Breast epithelium (tissue), 4 donors: ENCODE results near the gene DNASE1L2. TPM values are rescaled to one million over a fixed set of nuclear protein-coding genes. Genes with fewer than 3 reads are reported as not detected.

Experiments
- DNase-seq, 2 donors: peaks; one replicate each; pipeline ENCODE4 v3.0.0-alpha.2; 2019; ENCODE audit warnings: low spot score in 2 of 2
- H3K27ac ChIP-seq, 2 donors: fragments of 200-600 bp; sonication (generic) in 1 of 2; one replicate each; pipeline ENCODE4 v1.5.1; 2016 to 2019; ENCODE audit warnings: mild to moderate bottlenecking in 1 of 2
- H3K27me3 ChIP-seq, 2 donors: fragments of 200-600 bp; sonication (generic) in 1 of 2; one replicate each; pipeline versions ENCODE4 v1.5.1 to v1.6.0; 2017 to 2019; ENCODE audit warnings: control low read depth in 1 of 2, mild to moderate bottlenecking in 1 of 2
- H3K36me3 ChIP-seq: fragments of 200-600 bp; one replicate; pipeline ENCODE4 v1.5.1; 2019
- H3K4me1 ChIP-seq, 2 donors: fragments of 200-600 bp; sonication (generic); one replicate each; pipeline ENCODE4 v1.5.1; 2016 to 2019; ENCODE audit warnings: control low read depth in 1 of 2
- H3K4me3 ChIP-seq, 3 donors: fragments of 200-600 bp; sonication (generic); 1 replicate in 2 of 3; 2 replicates in 1 of 3; pipeline ENCODE4 v1.5.1; 2016 to 2019; ENCODE audit warnings: mild to moderate bottlenecking in 3 of 3, moderate library complexity in 2 of 3
- H3K9me3 ChIP-seq, 2 donors: fragments of 200-600 bp; sonication (generic) in 1 of 2; one replicate each; pipeline ENCODE4 v1.5.1; 2016 to 2019; ENCODE audit warnings: control low read depth in 1 of 2
- CTCF ChIP-seq, 3 donors: fragments of 450-650 bp; IDR thresholded peaks; one replicate each; pipeline ENCODE4 v1.5.1; 2016 to 2017; ENCODE audit warnings: antibody characterized with exemption in 3 of 3, mild to moderate bottlenecking in 3 of 3, moderate library complexity in 3 of 3
- POLR2A ChIP-seq: fragments of 450-650 bp; IDR thresholded peaks from one replicate; pipeline ENCODE4 v1.6.1; 2016; ENCODE audit warnings: antibody characterized with exemption, mild to moderate bottlenecking, moderate library complexity
- POLR2AphosphoS5 ChIP-seq, 3 donors: sonication (generic); formaldehyde crosslinking; IDR thresholded peaks; one replicate each; pipeline ENCODE4 v1.6.1; 2017; ENCODE audit warnings: antibody characterized with exemption in 3 of 3
- intact Hi-C: fragments of 100-400 bp; cut with DNase I; formaldehyde crosslinking; loops from one replicate; pipeline ENCODE4 v1.15.1; 2023; ENCODE audit warnings: low total_unique reads
- total RNA-seq, 3 donors: library from RNA; depleted of rRNA; stranded (reverse); fragments of >200 nt; gene quantifications; one replicate each; pipeline ENCODE4 v1.1.0, GENCODE V29; 2016

Gene DNASE1L2
- total RNA-seq, 3 donors from 2014 or later: 0.59 to 0.66 TPM; not detected in 1

DNA sequence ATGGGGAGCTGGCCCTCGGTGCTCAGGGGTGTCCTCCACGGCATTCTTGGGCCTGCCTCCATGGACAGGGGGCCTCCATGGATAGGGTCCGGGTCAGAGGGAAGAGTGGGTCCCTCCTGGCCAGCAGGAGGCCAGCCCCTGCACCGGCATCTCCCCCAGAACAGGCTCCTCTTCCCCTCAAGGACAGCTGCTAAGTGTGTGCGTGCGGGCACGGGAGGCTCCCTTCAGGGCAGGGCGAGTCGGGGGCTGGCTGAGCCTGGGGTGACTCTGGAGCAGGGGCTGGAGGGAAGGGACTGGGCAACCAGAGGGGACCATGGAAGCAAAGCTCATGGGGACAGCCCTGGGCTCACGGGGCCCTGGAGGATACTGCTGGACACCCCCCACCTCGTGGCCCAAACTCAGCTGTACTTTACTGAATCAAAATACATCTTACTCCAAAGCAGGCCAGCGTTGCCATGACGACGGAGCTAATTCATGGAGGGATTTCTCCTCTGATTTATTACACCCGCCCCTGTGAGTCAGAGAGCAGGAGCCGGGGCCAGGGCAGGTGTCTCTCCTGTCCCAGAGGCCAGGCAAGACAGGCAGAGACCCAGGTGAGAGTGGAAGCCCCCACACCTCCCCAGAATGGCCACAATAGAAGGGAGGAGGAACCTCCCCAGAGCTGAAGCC is 41.9 kb upstream of the DNASE1L2 start:
- no peaks in the 10 kb centered on the region for H3K27me3 ChIP-seq
- intact Hi-C loops: no loop called here
- peaks cover 5 to 14% of the 10 kb centered on the region in 2 donors for H3K4me1 ChIP-seq
- H3K27ac ChIP-seq: no peak overlapping the region
- H3K36me3 ChIP-seq: no peaks in the 10 kb centered on the region
- no peak for DNase-seq
- TF ChIP-seq POLR2AphosphoS5 (IDR thresholded peaks at IDR 0.05): no peak
- TF ChIP-seq POLR2A: no peak
- TF ChIP-seq CTCF (IDR thresholded peaks at IDR 0.05): no peak
- no peak overlapping the region for H3K4me3 ChIP-seq
- H3K9me3 ChIP-seq: no peaks in the 10 kb centered on the region

DNA sequence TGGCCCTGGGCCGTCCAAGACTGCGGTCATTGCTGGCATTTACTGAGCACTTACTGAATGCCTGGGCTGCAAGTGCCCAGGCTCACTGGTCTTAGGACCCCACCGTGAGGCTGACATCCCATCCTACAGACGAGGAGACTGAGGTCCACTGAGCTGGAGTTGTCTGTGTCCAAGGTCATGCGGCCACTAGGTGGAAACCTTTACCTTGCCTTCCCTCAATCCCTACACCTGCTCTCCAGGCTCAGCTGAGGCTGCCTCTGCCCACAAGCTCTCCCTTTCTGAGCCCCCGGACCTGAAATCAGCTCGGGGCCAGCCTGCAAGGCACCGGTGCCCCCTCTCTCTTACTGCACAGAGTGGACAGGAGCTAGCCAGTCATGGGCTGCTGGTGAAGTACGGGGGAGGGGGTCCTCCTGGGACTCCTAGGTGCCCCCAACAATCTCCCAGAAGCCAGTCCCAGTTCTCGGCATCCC is 41.4 kb upstream of the DNASE1L2 start:
- peak in 1 of 2 donors; percentile 56 for DNase-seq
- Histone ChIP-seq H3K27ac (no peak overlapping the region), H3K4me3 (peak overlapping the region in 2 of 3 donors; percentile 60 to 85), H3K4me1 (peaks cover 5 to 14% of the 10 kb centered on the region in 2 donors), H3K27me3 (no peaks in the 10 kb centered on the region), H3K36me3 (no peaks in the 10 kb centered on the region), H3K9me3 (no peaks in the 10 kb centered on the region)
- no peak for TF ChIP-seq POLR2A
- peak; percentile 6 to 70 (median 41) for TF ChIP-seq CTCF (IDR thresholded peaks at IDR 0.05)
- intact Hi-C loops: no loop called here

DNA sequence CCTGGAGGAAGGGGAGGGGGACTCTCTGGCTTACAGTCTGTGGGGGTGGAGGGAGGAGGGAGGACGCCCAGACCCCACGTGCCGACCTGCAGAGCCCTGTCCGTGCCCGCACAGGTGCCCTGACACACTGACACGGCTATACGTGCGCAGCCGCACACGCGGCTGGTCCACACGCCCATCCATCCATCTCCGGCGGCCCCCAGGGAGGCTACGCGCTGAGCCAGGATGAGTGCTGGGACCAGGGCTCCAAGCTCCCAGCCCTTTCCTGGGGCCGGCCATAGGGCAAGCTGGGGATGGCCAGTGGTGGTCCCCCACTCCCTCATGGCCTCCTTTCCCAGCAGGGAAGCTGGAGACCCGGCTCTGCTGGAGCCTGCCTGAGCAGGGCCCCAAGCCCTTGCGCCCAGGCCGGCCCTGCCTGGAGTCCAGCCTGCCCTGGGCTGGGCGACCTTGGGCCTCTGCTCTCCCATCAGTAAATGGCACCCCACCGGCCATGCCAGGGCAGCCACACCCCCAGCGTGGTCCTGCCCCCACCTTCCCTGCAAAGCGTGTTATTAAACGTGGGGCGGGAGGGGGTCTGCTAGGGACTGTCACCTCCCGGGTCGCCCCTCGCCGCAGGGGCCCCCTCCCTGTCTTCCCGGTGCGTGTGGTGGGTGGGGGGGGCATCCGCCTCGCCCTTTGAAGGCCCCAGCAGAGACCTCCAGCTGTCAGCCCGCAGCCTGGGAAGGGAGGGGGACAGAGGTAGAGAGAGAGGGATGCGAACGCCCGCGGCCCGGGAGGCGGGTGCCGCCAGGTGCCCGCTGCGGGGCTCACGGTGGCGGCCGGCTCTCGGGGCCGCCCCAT is 40.7 kb upstream of the DNASE1L2 start:
- Histone ChIP-seq H3K27ac (no peak overlapping the region), H3K27me3 (no peaks in the 10 kb centered on the region), H3K4me3 (peak overlapping the region; percentile 18 to 85 (median 60)), H3K9me3 (no peaks in the 10 kb centered on the region), H3K36me3 (no peaks in the 10 kb centered on the region), H3K4me1 (peaks cover 5 to 14% of the 10 kb centered on the region in 2 donors)
- no peak for DNase-seq
- intact Hi-C loops: no loop called here
- no peak for TF ChIP-seq CTCF (IDR thresholded peaks at IDR 0.05)
- TF ChIP-seq POLR2A: no peak
- TF ChIP-seq POLR2AphosphoS5 (IDR thresholded peaks at IDR 0.05): no peak

DNA sequence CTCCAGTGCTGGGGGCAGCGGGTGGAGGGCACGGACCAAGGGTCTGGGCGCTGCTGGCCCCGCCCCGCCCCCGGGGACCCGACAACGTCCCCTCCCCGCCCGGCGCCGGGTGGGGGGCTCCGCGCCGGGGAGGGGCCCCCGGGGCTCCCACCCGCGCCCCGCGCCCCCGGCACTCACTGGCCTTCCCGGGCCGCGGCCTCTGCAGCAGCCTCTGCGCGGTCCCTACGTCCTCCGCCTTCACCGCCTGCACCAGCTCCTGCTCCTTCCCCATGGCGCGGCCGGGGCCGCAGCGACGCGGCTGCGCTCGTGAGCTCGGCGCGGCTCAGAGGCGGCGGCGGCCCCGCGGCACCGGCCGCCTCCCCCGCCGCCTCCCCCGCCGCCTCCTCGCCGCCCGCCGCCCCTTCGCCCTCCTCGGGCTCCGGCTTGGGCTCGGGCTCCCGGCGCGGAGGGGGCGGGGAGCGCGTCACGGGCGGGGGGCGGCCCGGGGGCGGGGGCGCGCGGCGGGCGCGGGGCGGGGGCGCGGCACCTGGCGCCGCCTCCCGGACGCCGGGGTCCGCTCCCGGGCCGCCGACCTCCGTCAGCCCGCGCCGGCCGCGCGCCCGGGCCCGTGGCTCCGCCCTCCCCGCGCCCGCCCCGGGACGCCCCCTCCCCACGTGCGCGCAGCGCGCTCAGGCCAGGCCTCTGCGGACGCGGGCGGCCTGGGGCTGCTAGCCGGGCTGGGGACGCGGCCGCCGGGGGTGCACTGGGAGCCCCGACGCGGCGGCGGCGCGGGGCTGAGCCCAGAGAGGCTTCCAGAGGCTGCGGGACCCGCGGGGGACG is 39.9 kb upstream of the DNASE1L2 start, which contains the start of gene CASKIN1:
CASKIN1 (minus strand) TSS at position 444 of the 819 bp plus-strand sequence; CDS start at position 271, 173 bp downstream.
- Histone ChIP-seq H3K9me3 (no peaks in the 10 kb centered on the region), H3K4me1 (peaks cover 5 to 14% of the 10 kb centered on the region in 2 donors), H3K36me3 (no peaks in the 10 kb centered on the region), H3K4me3 (peak within 1 kb of the TSS; percentile 18 to 85 (median 60)), H3K27me3 (no peaks in the 10 kb centered on the region), H3K27ac (no peak within 1 kb of the TSS)
- no peak for DNase-seq
- intact Hi-C loops: no loop called here
- TF ChIP-seq POLR2AphosphoS5 (IDR thresholded peaks at IDR 0.05) (no peak), POLR2A (no peak), CTCF (IDR thresholded peaks at IDR 0.05) (no peak)
